ENCODE results near the gene FNTB. TPM values are rescaled to one million over a fixed set of nuclear protein-coding genes. Genes with fewer than 3 reads are reported as not detected.

Gene FNTB
- total and polyA plus RNA-seq, 12 donors = 14.6 to 20.8 (median 16.5) TPM

DNA sequence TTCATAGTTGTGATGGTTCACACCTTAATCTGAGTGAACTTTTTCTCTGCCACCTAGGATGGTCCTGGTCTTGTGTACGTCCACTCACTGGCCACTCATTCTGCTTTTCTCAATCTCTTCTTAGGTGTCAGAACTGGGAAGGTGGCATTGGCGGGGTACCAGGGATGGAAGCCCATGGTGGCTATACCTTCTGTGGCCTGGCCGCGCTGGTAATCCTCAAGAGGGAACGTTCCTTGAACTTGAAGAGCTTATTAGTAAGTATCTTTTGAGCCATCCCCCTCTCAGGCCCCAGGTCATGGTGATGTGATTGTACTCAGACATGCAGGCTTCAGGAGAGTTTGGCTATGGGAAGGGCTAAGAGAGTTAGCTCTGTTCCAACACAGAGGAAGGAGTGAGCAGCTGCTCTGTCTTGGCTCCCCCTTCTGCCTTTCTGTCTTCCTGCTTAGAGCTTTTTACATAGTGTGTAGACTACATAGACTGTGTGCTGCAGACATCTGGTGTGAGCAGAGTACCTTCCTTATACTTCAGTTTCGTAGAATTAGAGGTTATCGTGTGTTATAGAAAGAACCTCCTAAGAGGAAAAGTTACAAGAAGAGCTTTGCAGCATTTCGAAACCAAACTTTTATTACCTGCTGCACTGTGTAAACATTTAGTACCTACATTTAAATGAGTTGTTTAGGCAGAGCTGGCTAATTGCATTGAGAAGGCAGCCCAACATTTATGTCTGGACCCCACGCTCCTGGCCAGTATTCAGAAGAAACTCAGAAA is 54.2 kb downstream of the FNTB start:
- WGBS, 2 donors = 96% methylated on average over 9 of the region's 9 CpGs
- H3K9me3 ChIP-seq = no peaks in the 10 kb centered on the region
- no peak overlapping the region for H3K4me3 ChIP-seq
- peaks cover 0 to 32% (median 10%) of the 10 kb centered on the region in 9 donors for H3K4me1 ChIP-seq
- H3K27me3 ChIP-seq = no peaks in the 10 kb centered on the region
- intact Hi-C loops (cut with DNase I) = no loop called here
- TF ChIP-seq, protein P1, sequence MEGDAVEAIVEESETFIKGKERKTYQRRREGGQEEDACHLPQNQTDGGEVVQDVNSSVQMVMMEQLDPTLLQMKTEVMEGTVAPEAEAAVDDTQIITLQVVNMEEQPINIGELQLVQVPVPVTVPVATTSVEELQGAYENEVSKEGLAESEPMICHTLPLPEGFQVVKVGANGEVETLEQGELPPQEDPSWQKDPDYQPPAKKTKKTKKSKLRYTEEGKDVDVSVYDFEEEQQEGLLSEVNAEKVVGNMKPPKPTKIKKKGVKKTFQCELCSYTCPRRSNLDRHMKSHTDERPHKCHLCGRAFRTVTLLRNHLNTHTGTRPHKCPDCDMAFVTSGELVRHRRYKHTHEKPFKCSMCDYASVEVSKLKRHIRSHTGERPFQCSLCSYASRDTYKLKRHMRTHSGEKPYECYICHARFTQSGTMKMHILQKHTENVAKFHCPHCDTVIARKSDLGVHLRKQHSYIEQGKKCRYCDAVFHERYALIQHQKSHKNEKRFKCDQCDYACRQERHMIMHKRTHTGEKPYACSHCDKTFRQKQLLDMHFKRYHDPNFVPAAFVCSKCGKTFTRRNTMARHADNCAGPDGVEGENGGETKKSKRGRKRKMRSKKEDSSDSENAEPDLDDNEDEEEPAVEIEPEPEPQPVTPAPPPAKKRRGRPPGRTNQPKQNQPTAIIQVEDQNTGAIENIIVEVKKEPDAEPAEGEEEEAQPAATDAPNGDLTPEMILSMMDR (IDR thresholded peaks at IDR 0.05) = no peak
- ATAC-seq = no peak
- no peak for DNase-seq
- H3K36me3 ChIP-seq = peaks cover 0 to 51% (median 29%) of the 10 kb centered on the region in 9 donors
- no peak overlapping the region for H3K27ac ChIP-seq

DNA sequence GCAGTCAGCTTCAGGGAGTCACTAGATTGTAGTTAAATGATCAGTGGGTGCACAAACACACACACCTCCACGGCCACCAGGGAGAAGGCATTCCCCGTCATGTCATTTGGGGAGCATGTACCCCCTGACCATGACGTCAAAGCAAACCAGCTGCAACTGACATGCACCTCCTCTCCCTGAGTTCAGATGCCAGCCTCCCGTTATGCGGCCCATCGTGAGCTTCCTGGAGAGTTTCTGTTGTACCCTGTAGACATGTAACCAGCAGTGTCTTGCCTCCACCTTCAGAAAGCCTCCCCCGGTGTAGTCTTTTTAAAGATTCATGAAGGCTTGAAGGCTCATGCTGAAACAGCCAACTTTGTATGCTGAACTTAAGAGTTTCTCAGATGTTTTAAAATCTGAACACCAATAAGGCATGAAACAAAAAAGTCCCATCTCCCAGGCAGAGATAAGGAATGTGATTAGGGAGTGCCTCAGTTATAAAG is 54.8 kb downstream of the FNTB start:
- H3K4me1 ChIP-seq = peaks cover 0 to 38% (median 10%) of the 10 kb centered on the region in 9 donors
- H3K36me3 ChIP-seq = peaks cover 0 to 49% (median 29%) of the 10 kb centered on the region in 9 donors
- no peaks in the 10 kb centered on the region for H3K27me3 ChIP-seq
- intact Hi-C loops (cut with DNase I) = no loop called here
- ATAC-seq = no peak
- DNase-seq = no peak
- 93 to 96% methylated on average over 7 of the region's 7 CpGs for WGBS, 2 donors
- no peak overlapping the region for H3K27ac ChIP-seq
- TF ChIP-seq, protein P1 (IDR thresholded peaks at IDR 0.05) = no peak
- no peak overlapping the region for H3K4me3 ChIP-seq
- H3K9me3 ChIP-seq = no peaks in the 10 kb centered on the region

DNA sequence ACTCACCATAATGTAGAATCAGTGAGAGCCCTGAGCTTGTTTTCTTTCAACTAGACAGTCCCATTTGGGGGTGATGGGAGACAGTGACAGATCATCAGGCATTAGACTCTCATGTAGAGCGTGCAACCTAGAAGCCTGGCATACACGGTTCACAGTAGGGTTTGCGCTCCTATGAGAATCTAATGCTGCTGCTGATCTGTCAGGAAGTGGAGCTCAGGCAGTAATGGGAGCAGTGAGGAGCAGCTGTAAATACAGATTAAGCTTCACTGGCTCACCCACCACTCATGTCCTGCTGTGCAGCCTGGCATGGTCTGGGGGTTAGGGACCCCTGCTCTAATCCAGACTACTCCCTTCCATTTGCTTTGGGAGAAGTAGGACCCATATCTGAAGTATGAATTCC is 55.6 kb downstream of the FNTB start:
- peaks cover 0 to 44% (median 12%) of the 10 kb centered on the region in 9 donors for H3K4me1 ChIP-seq
- H3K4me3 ChIP-seq = no peak overlapping the region
- DNase-seq = no peak
- 90 to 92% methylated on average over 3 of the region's 3 CpGs for WGBS, 2 donors
- TF ChIP-seq, protein P1 (IDR thresholded peaks at IDR 0.05) = no peak
- intact Hi-C loops (cut with DNase I) = no loop called here
- no peaks in the 10 kb centered on the region for H3K9me3 ChIP-seq
- H3K27ac ChIP-seq = peak overlapping the region in 1 of 10 donors; percentile 75
- H3K36me3 ChIP-seq = peaks cover 0 to 56% (median 29%) of the 10 kb centered on the region in 9 donors
- no peak for ATAC-seq
- no peaks in the 10 kb centered on the region for H3K27me3 ChIP-seq

DNA sequence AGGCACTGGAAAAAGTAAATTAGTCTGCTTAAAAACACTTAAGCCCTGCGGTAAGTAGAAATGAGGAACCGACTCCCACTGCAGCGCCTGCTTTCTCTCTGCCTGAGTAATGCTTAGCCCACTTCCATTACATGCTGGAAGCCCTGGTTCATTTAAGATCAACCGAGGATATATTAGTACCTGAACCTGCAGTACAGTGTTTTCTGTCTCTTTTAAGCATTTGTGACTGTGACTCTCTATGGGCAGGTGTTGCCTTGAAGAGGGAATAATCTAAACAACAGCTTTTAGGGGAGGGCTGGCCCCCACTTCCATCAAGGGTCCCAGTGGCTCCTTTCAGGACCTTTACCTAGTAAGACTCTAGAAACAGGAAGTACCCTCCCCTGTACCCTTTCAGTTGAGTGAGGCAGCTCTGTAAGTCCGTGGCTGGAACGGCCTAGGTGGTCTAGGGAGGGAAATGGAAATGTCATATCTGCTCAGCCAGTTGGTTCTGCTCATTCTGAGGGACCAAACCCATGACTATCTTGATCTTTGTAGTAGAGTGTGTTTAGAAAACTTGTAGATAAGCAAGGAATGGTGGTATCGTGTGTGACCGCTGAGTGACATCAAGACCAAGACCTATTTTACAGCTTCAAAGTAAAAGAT is 56.2 kb downstream of the FNTB start:
- Histone ChIP-seq H3K9me3 (no peaks in the 10 kb centered on the region), H3K36me3 (peaks cover 0 to 56% (median 29%) of the 10 kb centered on the region in 9 donors), H3K4me3 (no peak overlapping the region), H3K27me3 (no peaks in the 10 kb centered on the region), H3K4me1 (peaks cover 0 to 50% (median 18%) of the 10 kb centered on the region in 9 donors), H3K27ac (peak overlapping the region in 1 of 10 donors; percentile 75)
- no peak for DNase-seq
- intact Hi-C loops (cut with DNase I) = no loop called here
- 80 to 88% methylated on average over 8 of the region's 8 CpGs for WGBS, 2 donors
- TF ChIP-seq, protein P1 (IDR thresholded peaks at IDR 0.05) = no peak
- peak in 2 of 8 donors; percentile 43 to 52 for ATAC-seq
